ENCODE results near the gene NPC2.
A peak's percentile ranks its signal among the peaks of the same experiment; 100 is the strongest.

DNA sequence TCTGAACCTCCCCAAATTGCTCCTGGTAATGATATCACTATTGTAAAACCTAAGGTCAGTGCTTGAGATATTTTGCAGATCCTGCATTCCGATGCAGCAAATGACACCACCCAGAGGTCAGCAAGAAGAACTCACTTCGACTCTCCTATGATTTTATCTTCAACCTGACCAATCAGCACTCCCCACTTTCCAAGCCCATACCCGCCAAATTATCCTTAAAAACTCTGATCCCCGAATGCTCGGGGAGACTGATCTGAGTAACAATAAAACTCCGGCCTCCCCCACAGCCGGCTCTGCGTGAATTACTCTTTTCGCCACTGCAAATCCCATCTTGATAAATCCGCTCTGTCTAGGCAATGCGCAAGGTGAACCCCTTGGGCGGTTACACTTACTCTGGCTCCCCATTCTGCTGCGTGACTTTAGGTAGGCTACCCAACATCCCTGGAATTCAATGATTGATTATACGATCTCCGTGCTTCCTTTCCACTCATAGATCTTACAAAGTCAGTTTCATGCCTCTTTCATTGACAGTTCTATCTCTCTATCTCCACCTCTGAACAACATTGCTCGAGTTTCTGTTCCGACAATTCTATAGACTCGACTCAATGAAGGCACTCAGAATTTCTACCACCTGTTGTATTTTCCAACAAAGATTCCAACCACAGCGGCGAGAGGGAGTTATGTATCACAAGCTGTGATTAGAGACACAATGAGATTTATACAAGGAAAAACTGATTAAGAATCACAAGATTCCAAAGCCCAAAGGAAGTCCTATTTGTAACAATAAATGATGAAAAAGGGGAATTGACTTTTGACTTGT lies 939 bp downstream of the NPC2 start:
- peak; percentile 73 for TF ChIP-seq CTCF (conservative IDR thresholded peaks at IDR 0.05)
- TF ChIP-seq ZFX (IDR thresholded peaks at IDR 0.05) = no peak
